ENCODE measurements around the gene BCAS3. TPM values are rescaled to one million over a fixed set of nuclear protein-coding genes. Genes with fewer than 3 reads are reported as not detected.

BCAS3 gene
- total RNA-seq, 2 donors from 2014 or later: 12.0 to 15.6 TPM

DNA sequence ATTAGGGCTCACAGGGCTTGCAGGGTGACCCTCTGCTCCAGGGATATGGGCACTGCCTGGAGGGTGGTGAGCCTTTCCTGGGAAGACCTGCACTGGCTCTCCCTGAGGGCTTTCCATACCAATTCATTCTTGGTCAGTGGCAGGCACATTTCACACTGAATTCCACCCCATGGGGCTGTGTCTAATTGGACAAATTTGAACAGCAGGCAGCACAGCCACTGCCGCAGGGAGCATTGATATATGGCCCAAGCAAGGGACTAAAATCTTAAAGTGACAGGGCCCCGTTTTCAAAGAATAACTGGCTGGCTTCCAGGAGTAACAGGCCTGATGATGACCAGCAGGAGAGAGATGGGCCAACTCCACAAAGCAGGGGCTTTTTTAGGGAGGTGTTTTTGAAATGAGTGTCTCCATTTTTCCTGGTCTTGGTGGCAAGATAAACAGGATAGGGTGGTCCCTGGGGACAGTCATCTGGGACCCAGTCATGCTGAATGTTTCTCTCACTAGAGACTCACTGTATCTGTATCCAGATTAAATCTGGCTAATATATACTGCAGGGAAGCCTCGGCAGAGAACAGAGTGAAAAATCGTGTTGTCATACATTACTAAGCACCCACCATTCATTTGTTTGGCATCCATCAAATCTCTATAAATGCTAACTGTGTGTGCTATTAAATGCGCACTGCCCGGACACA, 647.9 kb downstream of the BCAS3 start:
- TF ChIP-seq, protein P1, sequence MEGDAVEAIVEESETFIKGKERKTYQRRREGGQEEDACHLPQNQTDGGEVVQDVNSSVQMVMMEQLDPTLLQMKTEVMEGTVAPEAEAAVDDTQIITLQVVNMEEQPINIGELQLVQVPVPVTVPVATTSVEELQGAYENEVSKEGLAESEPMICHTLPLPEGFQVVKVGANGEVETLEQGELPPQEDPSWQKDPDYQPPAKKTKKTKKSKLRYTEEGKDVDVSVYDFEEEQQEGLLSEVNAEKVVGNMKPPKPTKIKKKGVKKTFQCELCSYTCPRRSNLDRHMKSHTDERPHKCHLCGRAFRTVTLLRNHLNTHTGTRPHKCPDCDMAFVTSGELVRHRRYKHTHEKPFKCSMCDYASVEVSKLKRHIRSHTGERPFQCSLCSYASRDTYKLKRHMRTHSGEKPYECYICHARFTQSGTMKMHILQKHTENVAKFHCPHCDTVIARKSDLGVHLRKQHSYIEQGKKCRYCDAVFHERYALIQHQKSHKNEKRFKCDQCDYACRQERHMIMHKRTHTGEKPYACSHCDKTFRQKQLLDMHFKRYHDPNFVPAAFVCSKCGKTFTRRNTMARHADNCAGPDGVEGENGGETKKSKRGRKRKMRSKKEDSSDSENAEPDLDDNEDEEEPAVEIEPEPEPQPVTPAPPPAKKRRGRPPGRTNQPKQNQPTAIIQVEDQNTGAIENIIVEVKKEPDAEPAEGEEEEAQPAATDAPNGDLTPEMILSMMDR (IDR thresholded peaks at IDR 0.05): no peak
- DNase-seq (ENCODE audit: low spot score): no peak
- H3K27ac ChIP-seq: peak overlapping the region; percentile 9 to 16
- H3K27me3 ChIP-seq: no peaks in the 10 kb centered on the region
- H3K4me1 ChIP-seq: peaks cover 0 to 17% of the 10 kb centered on the region in 2 donors
- H3K4me3 ChIP-seq: no peak overlapping the region
- H3K36me3 ChIP-seq: no peaks in the 10 kb centered on the region
- no peaks in the 10 kb centered on the region for H3K9me3 ChIP-seq

DNA sequence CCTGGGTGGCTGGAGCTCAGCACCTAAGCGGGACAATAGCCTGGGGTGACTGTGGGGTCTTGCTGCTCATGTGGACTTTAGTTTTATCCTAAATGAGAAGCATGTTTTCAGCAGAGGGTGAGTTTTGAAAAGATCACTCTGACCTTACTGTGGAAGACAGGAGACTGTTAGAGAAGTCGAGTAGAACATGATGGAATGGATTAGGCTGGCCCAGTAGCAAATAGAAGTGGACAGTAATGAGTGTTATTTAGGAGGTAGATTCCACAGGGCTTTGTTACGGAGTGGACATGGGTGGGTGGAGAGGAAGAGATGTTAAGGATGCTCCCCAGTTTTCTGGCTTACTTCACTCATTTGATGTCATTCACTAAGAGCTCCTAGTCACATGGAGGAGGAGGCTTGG, 648.7 kb downstream of the BCAS3 start:
- Histone ChIP-seq H3K36me3 (no peaks in the 10 kb centered on the region), H3K9me3 (no peaks in the 10 kb centered on the region), H3K4me3 (no peak overlapping the region), H3K27me3 (no peaks in the 10 kb centered on the region), H3K27ac (no peak overlapping the region), H3K4me1 (peaks cover 0 to 25% of the 10 kb centered on the region in 2 donors)
- TF ChIP-seq, protein P1 (IDR thresholded peaks at IDR 0.05): no peak
- no peak for DNase-seq (ENCODE audit: low spot score)

DNA sequence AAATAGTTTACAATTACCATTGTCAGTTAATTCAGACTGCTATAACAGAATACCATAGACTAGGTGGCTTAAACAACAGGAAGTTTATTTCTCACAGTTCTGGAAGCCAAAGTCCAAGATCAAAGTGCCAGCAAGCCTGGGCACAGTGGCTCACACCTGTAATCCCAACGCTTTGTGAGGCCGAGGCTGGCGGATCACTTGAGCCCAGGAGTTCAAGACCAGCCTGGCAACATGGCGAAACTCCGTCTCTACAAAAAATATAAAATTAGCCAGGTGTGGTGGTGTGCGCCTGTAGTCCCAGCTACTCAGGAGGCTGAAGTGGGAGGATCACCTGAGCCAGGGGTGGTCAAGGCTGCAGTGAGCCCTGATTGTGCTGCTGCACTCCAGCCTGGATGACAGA, 650.7 kb downstream of the BCAS3 start:
- no peak for DNase-seq (ENCODE audit: low spot score)
- Histone ChIP-seq H3K9me3 (no peaks in the 10 kb centered on the region), H3K4me1 (peaks cover 0 to 30% of the 10 kb centered on the region in 2 donors), H3K27ac (no peak overlapping the region), H3K4me3 (no peak overlapping the region), H3K27me3 (no peaks in the 10 kb centered on the region), H3K36me3 (no peaks in the 10 kb centered on the region)
- TF ChIP-seq, protein P1 (IDR thresholded peaks at IDR 0.05): no peak

DNA sequence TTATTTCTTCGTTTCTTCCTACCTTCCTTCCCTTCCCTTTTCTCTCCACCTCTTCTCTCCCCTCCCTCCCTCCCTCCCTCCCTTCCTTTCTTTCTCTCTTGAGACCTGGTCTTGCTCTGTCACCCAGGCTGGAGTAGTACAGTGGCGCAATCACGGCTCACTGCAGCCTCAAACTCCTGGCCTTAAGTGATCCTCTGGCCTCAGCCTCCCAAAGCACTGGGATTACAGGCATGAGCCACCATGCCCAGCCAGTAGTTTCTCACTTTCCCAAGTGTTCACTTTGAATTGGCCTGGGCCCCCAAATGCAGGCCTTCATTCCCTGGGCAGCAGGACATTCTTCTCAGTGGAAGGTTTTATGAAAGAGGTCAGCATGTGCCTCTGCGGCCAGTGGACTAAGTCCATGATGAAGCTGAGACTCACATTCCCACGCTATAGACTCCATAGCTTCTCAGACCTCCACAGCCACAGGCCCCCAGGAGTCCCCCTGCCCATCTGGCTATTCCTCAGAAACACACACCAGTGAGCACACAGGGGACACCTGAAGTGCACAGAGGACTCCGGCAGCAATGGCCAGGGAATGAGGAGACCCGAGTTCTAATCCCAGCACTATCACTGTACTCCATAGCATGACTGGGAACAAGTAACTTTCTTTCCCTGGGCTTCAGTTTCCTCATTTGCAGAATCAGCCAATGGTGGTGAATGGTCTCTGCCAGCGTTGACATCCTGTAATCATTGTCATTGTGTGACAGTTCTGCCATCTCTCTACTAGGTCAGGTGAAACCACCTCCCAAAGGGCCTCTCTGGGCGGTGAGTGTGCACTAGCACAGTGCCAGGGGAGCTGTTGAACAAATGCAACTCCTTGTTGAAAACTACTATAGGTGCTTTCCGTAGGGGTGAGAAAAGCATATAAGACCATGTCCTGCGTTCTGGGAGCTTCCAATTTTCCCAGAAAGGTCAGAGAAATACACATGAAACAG, 652.8 kb downstream of the BCAS3 start:
- peaks cover 0 to 16% of the 10 kb centered on the region in 2 donors for H3K4me1 ChIP-seq
- peak overlapping the region; percentile 27 to 34 for H3K27ac ChIP-seq
- TF ChIP-seq, protein P1 (IDR thresholded peaks at IDR 0.05): no peak
- DNase-seq (ENCODE audit: low spot score): no peak
- H3K27me3 ChIP-seq: no peaks in the 10 kb centered on the region
- no peak overlapping the region for H3K4me3 ChIP-seq
- H3K36me3 ChIP-seq: no peaks in the 10 kb centered on the region
- no peaks in the 10 kb centered on the region for H3K9me3 ChIP-seq

DNA sequence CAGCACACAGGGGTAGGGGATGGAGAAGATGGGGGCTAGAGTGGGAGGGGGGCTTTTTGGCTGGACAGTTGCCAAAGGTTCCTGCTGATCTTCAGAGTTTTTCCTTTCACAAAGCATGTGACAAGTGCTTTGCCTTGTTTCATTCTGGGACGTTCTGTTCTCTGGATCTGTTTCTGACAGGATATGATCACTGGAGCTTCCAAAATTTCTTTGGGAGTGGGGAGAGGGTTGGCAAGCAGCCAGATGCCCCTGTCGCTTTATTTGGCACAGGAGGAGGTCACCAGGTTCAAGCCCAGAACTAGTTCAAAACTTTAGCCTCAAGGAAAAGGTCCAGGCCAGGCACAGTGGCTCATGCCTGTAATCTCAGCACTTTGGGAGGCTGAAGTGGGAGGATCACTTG, 653.5 kb downstream of the BCAS3 start:
- peak overlapping the region; percentile 27 to 34 for H3K27ac ChIP-seq
- H3K4me3 ChIP-seq: no peak overlapping the region
- H3K36me3 ChIP-seq: no peaks in the 10 kb centered on the region
- DNase-seq (ENCODE audit: low spot score): no peak
- TF ChIP-seq, protein P1 (IDR thresholded peaks at IDR 0.05): no peak
- H3K27me3 ChIP-seq: no peaks in the 10 kb centered on the region
- no peaks in the 10 kb centered on the region for H3K9me3 ChIP-seq
- H3K4me1 ChIP-seq: peaks cover 0 to 23% of the 10 kb centered on the region in 2 donors
